ENCODE data around the gene NUDT2.
"Not testable (repeated sequence)": the region's sequence is repeated elsewhere in the genome, so short reads cannot be mapped to it uniquely, and the experiment has no call there.

- TF ChIP-seq EP300 (IDR thresholded peaks at IDR 0.05; ENCODE audit: borderline replicate concordance in 1 of 2, control insufficient read depth in 1 of 2, low read depth in 2 of 2, low read length in 2 of 2); CTCF (IDR thresholded peaks at IDR 0.05 in 2 of 3, conservative IDR thresholded peaks at IDR 0.05 in 1 of 3; ENCODE audit: control insufficient read depth in 2 of 3, extremely low read depth in 1 of 3, insufficient read depth in 1 of 3, low read depth in 3 of 3, low read length in 3 of 3); SMAD1 (IDR thresholded peaks at IDR 0.05; ENCODE audit: low read depth, partially characterized antibody); SP1 (IDR thresholded peaks at IDR 0.05; ENCODE audit: low read depth, low read length): not testable (repeated sequence)
Measured at GRCh38 chr9:34352122-34352652, 22.8 kb downstream of the NUDT2 start.
